PC-9 (cell line): ENCODE data around the gene ERC2. TPM values are rescaled to one million over a fixed set of nuclear protein-coding genes. Genes with fewer than 3 reads are reported as not detected.

ENCODE experiments used
- BruUV-seq: library from RNA; stranded (reverse); fragments of 400-500 nt; replicated peaks from 2 replicates; lab custom pipeline; 2021; lab: Mats Ljungman, UMichigan
- CTCF ChIA-PET: fragments of 300-600 bp; sonication (Branson Sonifier 250); formaldehyde crosslinking; loops from one replicate; lab custom pipeline; 2022; ENCODE audit warnings: antibody characterized with exemption; lab: Charles Lee
- POLR2A ChIA-PET: fragments of 300-600 bp; sonication (Branson Sonifier 250); formaldehyde crosslinking; loops from one replicate; lab custom pipeline; 2022; ENCODE audit warnings: antibody characterized with exemption; ENCODE audit not compliant: unreplicated experiment; lab: Charles Lee
- DNase-seq, 2 experiments: peaks; one replicate each; pipeline versions ENCODE4 v3.0.0 to v3.0.0-alpha.2; 2015 to 2022; ENCODE audit warnings: mixed read lengths in 1 of 2
- H2AFZ ChIP-seq: fragments of 200-600 bp; sonication (generic); 2 replicates; pipeline ENCODE4 v1.8.1; 2017; ENCODE audit warnings: antibody characterized with exemption
- H3F3A ChIP-seq: fragments of 200-600 bp; sonication (generic); 2 replicates; pipeline ENCODE4 v1.8.1; 2017; ENCODE audit warnings: antibody characterized with exemption, mild to moderate bottlenecking, low read depth; ENCODE audit not compliant: insufficient read depth
- H3K27ac ChIP-seq: fragments of 200-600 bp; sonication (generic); 2 replicates; pipeline ENCODE4 v1.6.1; 2016; ENCODE audit warnings: mixed run types
- H3K27me3 ChIP-seq: fragments of 200-600 bp; sonication (generic); 2 replicates; pipeline ENCODE4 v1.6.1; 2016; ENCODE audit warnings: low read depth, mixed run types; ENCODE audit not compliant: insufficient read depth
- H3K36me3 ChIP-seq: fragments of 200-600 bp; sonication (generic); 2 replicates; pipeline ENCODE4 v1.6.1; 2016; ENCODE audit warnings: low read depth, mixed run types
- H3K4me1 ChIP-seq: fragments of 200-600 bp; sonication (generic); replicated peaks from 2 replicates; pipeline ENCODE4 v1.6.1; 2016; ENCODE audit warnings: mixed run types; ENCODE audit not compliant: insufficient read depth
- H3K4me2 ChIP-seq: fragments of 200-600 bp; sonication (generic); 2 replicates; pipeline ENCODE4 v1.6.1; 2017; ENCODE audit warnings: mixed run types
- H3K4me3 ChIP-seq: fragments of 200-600 bp; sonication (generic); 2 replicates; pipeline ENCODE4 v1.6.1; 2016; ENCODE audit warnings: mixed run types
- H3K79me2 ChIP-seq: fragments of 200-600 bp; sonication (generic); 2 replicates; pipeline ENCODE4 v1.6.1; 2017; ENCODE audit warnings: low read depth, mixed run types
- H3K9me2 ChIP-seq: fragments of 200-600 bp; sonication (generic); 2 replicates; pipeline ENCODE4 v1.8.1; 2017; ENCODE audit warnings: mild to moderate bottlenecking; ENCODE audit not compliant: insufficient read depth
- H3K9me3 ChIP-seq: fragments of 200-600 bp; sonication (generic); 2 replicates; pipeline ENCODE4 v1.8.1; 2016; ENCODE audit warnings: low read depth; ENCODE audit not compliant: insufficient read depth
- H4K20me1 ChIP-seq: fragments of 200-600 bp; sonication (generic); 2 replicates; pipeline ENCODE4 v1.8.1; 2017; ENCODE audit not compliant: insufficient read depth
- CTCF ChIP-seq: fragments of 200-600 bp; sonication (generic); conservative IDR thresholded peaks from 2 replicates; pipeline ENCODE4 v1.6.1; 2017; ENCODE audit warnings: mixed run types, antibody characterized with exemption, mild to moderate bottlenecking, moderate library complexity
- EZH2 ChIP-seq: fragments of 200-600 bp; sonication (generic); IDR thresholded peaks from 2 replicates; pipeline ENCODE4 v1.8.0; 2017; ENCODE audit warnings: antibody characterized with exemption, low read depth
- intact Hi-C: fragments of 100-400 bp; cut with micrococcal nuclease; formaldehyde crosslinking; loops from one replicate; pipeline ENCODE4 v1.10.0; 2022; ENCODE audit not compliant: unreplicated experiment
- total RNA-seq: library from RNA; stranded (reverse); gene quantifications from 2 replicates; pipeline ENCODE4 v1.2.3, GENCODE V29; 2021

ERC2 gene
- total RNA-seq, 1 experiment from 2014 or later, result 1.4 TPM

- Histone ChIP-seq H3K4me1 (no peaks in the 10 kb centered on the region), H2AFZ (no peak overlapping the region), H4K20me1 (no peaks in the 10 kb centered on the region), H3K4me3 (no peak overlapping the region), H3K9me2 (no peaks in the 10 kb centered on the region), H3K9me3 (no peaks in the 10 kb centered on the region), H3F3A (no peaks in the 10 kb centered on the region), H3K27ac (no peak overlapping the region), H3K79me2 (no peaks in the 10 kb centered on the region), H3K4me2 (no peak overlapping the region), H3K27me3 (no peaks in the 10 kb centered on the region), H3K36me3 (no peaks in the 10 kb centered on the region)
- no TSS peak for BruUV-seq
- POLR2A ChIA-PET, result no interaction called here
- DNase-seq, result no peak
- TF ChIP-seq EZH2 (no peak), CTCF (no peak)
- intact Hi-C loops, result no loop called here
- CTCF ChIA-PET, result no interaction called here
Measured at GRCh38 chr3:55824406-55824805, 643.9 kb downstream of the ERC2 start.

- ChIA-PET CTCF (no interaction called here), POLR2A (no interaction called here)
- no peak overlapping the region for H2AFZ ChIP-seq
Measured at GRCh38 chr3:55823829-55824228, 644.4 kb downstream of the ERC2 start.

GRCh38 chr3:55823001-55823400, 645.3 kb downstream of the ERC2 start:
- no peak for TF ChIP-seq EZH2
- TF ChIP-seq CTCF, result no peak
- CTCF ChIA-PET, result no interaction called here
- Histone ChIP-seq H3K36me3 (no peaks in the 10 kb centered on the region), H3K9me3 (no peaks in the 10 kb centered on the region), H3K27ac (no peak overlapping the region), H3F3A (no peaks in the 10 kb centered on the region), H3K4me3 (no peak overlapping the region), H3K79me2 (no peaks in the 10 kb centered on the region), H3K9me2 (no peaks in the 10 kb centered on the region), H4K20me1 (no peaks in the 10 kb centered on the region), H3K27me3 (no peaks in the 10 kb centered on the region), H2AFZ (no peak overlapping the region), H3K4me1 (no peaks in the 10 kb centered on the region), H3K4me2 (no peak overlapping the region)
- POLR2A ChIA-PET, result no interaction called here
- intact Hi-C loops, result no loop called here
- BruUV-seq, result no TSS peak
- no peak for DNase-seq

More at GRCh38 chr3:55823829-55824228, 644.4 kb downstream of the ERC2 start:
- Histone ChIP-seq H3K4me3 (no peak overlapping the region), H3K36me3 (no peaks in the 10 kb centered on the region), H3K9me2 (no peaks in the 10 kb centered on the region), H3K9me3 (no peaks in the 10 kb centered on the region), H3K27me3 (no peaks in the 10 kb centered on the region), H3K79me2 (no peaks in the 10 kb centered on the region), H3K4me1 (no peaks in the 10 kb centered on the region), H3K4me2 (no peak overlapping the region), H4K20me1 (no peaks in the 10 kb centered on the region), H3K27ac (no peak overlapping the region), H3F3A (no peaks in the 10 kb centered on the region)
- TF ChIP-seq EZH2, result no peak
- no peak for TF ChIP-seq CTCF
- BruUV-seq, result no TSS peak
- no peak for DNase-seq
- intact Hi-C loops, result no loop called here
